ENCODE data around the gene BCR. TPM values are rescaled to one million over a fixed set of nuclear protein-coding genes. Genes with fewer than 3 reads are reported as not detected.
A peak's percentile ranks its signal among the peaks of the same experiment; 100 is the strongest.

Gene BCR
- total RNA-seq, 1 donor from 2014 or later = 268 TPM

- no peak for DNase-seq
- H3K36me3 Mint-ChIP-seq (ENCODE audit: unreplicated experiment) = peaks cover 10% of the 10 kb centered on the region
- peaks cover 58% of the 10 kb centered on the region for H3K4me1 Mint-ChIP-seq (ENCODE audit: low read depth, unreplicated experiment)
- H3K27me3 Mint-ChIP-seq (ENCODE audit: unreplicated experiment) = peaks cover 22% of the 10 kb centered on the region
- TF ChIP-seq CTCF (IDR thresholded peaks at IDR 0.05; ENCODE audit: partially characterized antibody, unreplicated experiment) = no peak
- H3K27ac Mint-ChIP-seq (ENCODE audit: unreplicated experiment) = no peak overlapping the region
- peak overlapping the region; percentile 68 for H3K4me3 Mint-ChIP-seq (ENCODE audit: unreplicated experiment)
- peaks cover 26% of the 10 kb centered on the region for H3K9me3 Mint-ChIP-seq (ENCODE audit: unreplicated experiment)
Measured at GRCh38 chr22:23187871-23188700, 7.8 kb downstream of the BCR start.

GRCh38 chr22:23190526-23190925 is 10.2 kb downstream of the BCR start:
- no peak for DNase-seq
- peaks cover 25% of the 10 kb centered on the region for H3K9me3 Mint-ChIP-seq (ENCODE audit: unreplicated experiment)
- H3K36me3 Mint-ChIP-seq (ENCODE audit: unreplicated experiment) = peaks cover 6% of the 10 kb centered on the region
- H3K4me1 Mint-ChIP-seq (ENCODE audit: low read depth, unreplicated experiment) = peaks cover 57% of the 10 kb centered on the region
- H3K27me3 Mint-ChIP-seq (ENCODE audit: unreplicated experiment) = peaks cover 19% of the 10 kb centered on the region
- no peak overlapping the region for H3K27ac Mint-ChIP-seq (ENCODE audit: unreplicated experiment)
- no peak overlapping the region for H3K4me3 Mint-ChIP-seq (ENCODE audit: unreplicated experiment)
- no peak for TF ChIP-seq CTCF (IDR thresholded peaks at IDR 0.05; ENCODE audit: partially characterized antibody, unreplicated experiment)

- no peak for DNase-seq
- no peak for TF ChIP-seq CTCF (IDR thresholded peaks at IDR 0.05; ENCODE audit: partially characterized antibody, unreplicated experiment)
- peaks cover 54% of the 10 kb centered on the region for H3K4me1 Mint-ChIP-seq (ENCODE audit: low read depth, unreplicated experiment)
- peaks cover 25% of the 10 kb centered on the region for H3K9me3 Mint-ChIP-seq (ENCODE audit: unreplicated experiment)
- peaks cover 16% of the 10 kb centered on the region for H3K27me3 Mint-ChIP-seq (ENCODE audit: unreplicated experiment)
- peak overlapping the region; percentile 82 for H3K4me3 Mint-ChIP-seq (ENCODE audit: unreplicated experiment)
- H3K36me3 Mint-ChIP-seq (ENCODE audit: unreplicated experiment) = peaks cover 6% of the 10 kb centered on the region
- peak overlapping the region; percentile 98 for H3K27ac Mint-ChIP-seq (ENCODE audit: unreplicated experiment)
Measured at GRCh38 chr22:23192133-23192532, 11.8 kb downstream of the BCR start.

GRCh38 chr22:23192558-23192957 is 12.2 kb downstream of the BCR start:
- DNase-seq = no peak
- H3K27me3 Mint-ChIP-seq (ENCODE audit: unreplicated experiment) = peaks cover 19% of the 10 kb centered on the region
- no peak for TF ChIP-seq CTCF (IDR thresholded peaks at IDR 0.05; ENCODE audit: partially characterized antibody, unreplicated experiment)
- H3K4me1 Mint-ChIP-seq (ENCODE audit: low read depth, unreplicated experiment) = peaks cover 55% of the 10 kb centered on the region
- H3K36me3 Mint-ChIP-seq (ENCODE audit: unreplicated experiment) = peaks cover 6% of the 10 kb centered on the region
- peaks cover 25% of the 10 kb centered on the region for H3K9me3 Mint-ChIP-seq (ENCODE audit: unreplicated experiment)
- H3K27ac Mint-ChIP-seq (ENCODE audit: unreplicated experiment) = peak overlapping the region; percentile 98
- H3K4me3 Mint-ChIP-seq (ENCODE audit: unreplicated experiment) = peak overlapping the region; percentile 82

GRCh38 chr22:23193196-23193827 is 13.0 kb downstream of the BCR start:
- no peak for TF ChIP-seq CTCF (IDR thresholded peaks at IDR 0.05; ENCODE audit: partially characterized antibody, unreplicated experiment)
- peak overlapping the region; percentile 98 for H3K27ac Mint-ChIP-seq (ENCODE audit: unreplicated experiment)
- H3K9me3 Mint-ChIP-seq (ENCODE audit: unreplicated experiment) = peaks cover 24% of the 10 kb centered on the region
- DNase-seq = no peak
- peak overlapping the region; percentile 82 for H3K4me3 Mint-ChIP-seq (ENCODE audit: unreplicated experiment)
- H3K36me3 Mint-ChIP-seq (ENCODE audit: unreplicated experiment) = peaks cover 6% of the 10 kb centered on the region
- H3K27me3 Mint-ChIP-seq (ENCODE audit: unreplicated experiment) = peaks cover 21% of the 10 kb centered on the region
- H3K4me1 Mint-ChIP-seq (ENCODE audit: low read depth, unreplicated experiment) = peaks cover 53% of the 10 kb centered on the region

Data from glutamatergic neuron (in vitro differentiated cells).